Fibroblast of skin of scalp (primary cell): ENCODE results near the gene PRKCZ.
A peak's percentile ranks its signal among the peaks of the same experiment; 100 is the strongest.
"Not testable (repeated sequence)": the region's sequence is repeated elsewhere in the genome, so short reads cannot be mapped to it uniquely, and the experiment has no call there.

Experiments
- DNase-seq: peaks from one replicate; pipeline ENCODE4 v3.0.0-alpha.2; 2013

The PRKCZ gene

GRCh38 chr1:2103901-2104590 lies 53.8 kb downstream of the PRKCZ start:
- no peak for DNase-seq

- DNase-seq, result no peak
Observed at GRCh38 chr1:2104621-2105427, 54.6 kb downstream of the PRKCZ start.

- no peak for DNase-seq
Observed at GRCh38 chr1:2105781-2106524, 55.7 kb downstream of the PRKCZ start.

- DNase-seq, result no peak
Observed at GRCh38 chr1:2106659-2107405, 56.6 kb downstream of the PRKCZ start.

- DNase-seq, result no peak
Observed at GRCh38 chr1:2107586-2108212, 57.5 kb downstream of the PRKCZ start.

GRCh38 chr1:2108213-2108876 lies 58.1 kb downstream of the PRKCZ start:
- peak; percentile 49 for DNase-seq

- no peak for DNase-seq
Observed at GRCh38 chr1:2108877-2109580, 58.8 kb downstream of the PRKCZ start.

- DNase-seq, result no peak
Observed at GRCh38 chr1:2109581-2110021, 59.4 kb downstream of the PRKCZ start.

- DNase-seq, result no peak
Observed at GRCh38 chr1:2110191-2110737, 60.1 kb downstream of the PRKCZ start.

- DNase-seq, result no peak
Observed at GRCh38 chr1:2110738-2111673, 60.8 kb downstream of the PRKCZ start.

- DNase-seq, result no peak
Observed at GRCh38 chr1:2111674-2112035, 61.4 kb downstream of the PRKCZ start.

GRCh38 chr1:2112280-2112701 lies 62.1 kb downstream of the PRKCZ start:
- DNase-seq, result no peak

- DNase-seq, result no peak
Observed at GRCh38 chr1:2113620-2114135, 63.5 kb downstream of the PRKCZ start.

GRCh38 chr1:2114635-2115007 lies 64.4 kb downstream of the PRKCZ start:
- not testable (repeated sequence) for DNase-seq

GRCh38 chr1:2115008-2115641 lies 64.9 kb downstream of the PRKCZ start:
- DNase-seq, result no peak

GRCh38 chr1:2115702-2116341 lies 65.6 kb downstream of the PRKCZ start:
- no peak for DNase-seq

- no peak for DNase-seq
Observed at GRCh38 chr1:2119886-2120285, 69.7 kb downstream of the PRKCZ start.

GRCh38 chr1:2121101-2121691 lies 71.0 kb downstream of the PRKCZ start:
- no peak for DNase-seq
